GM18499 (cell line): ENCODE measurements around the gene LGR5.

ENCODE experiments used
- ATAC-seq: cut with Tn5 transposase; IDR thresholded peaks from one replicate; pipeline ENCODE4 v1.9.1; 2021; ENCODE audit warnings: moderate number of reproducible peaks; ENCODE audit not compliant: insufficient read depth, unreplicated experiment

The LGR5 gene

GRCh38 chr12:71587012-71587411 lies 147.4 kb downstream of the LGR5 start:
- no peak for ATAC-seq

- no peak for ATAC-seq
These were observed 149.9 kb downstream of the LGR5 start for GRCh38 chr12:71589478-71589881.

GRCh38 chr12:71591601-71592000 lies 152.0 kb downstream of the LGR5 start:
- no peak for ATAC-seq

- no peak for ATAC-seq
These were observed 153.2 kb downstream of the LGR5 start for GRCh38 chr12:71592841-71593240.

GRCh38 chr12:71594214-71594948 lies 154.8 kb downstream of the LGR5 start:
- no peak for ATAC-seq

GRCh38 chr12:71599210-71599609 lies 159.6 kb downstream of the LGR5 start:
- ATAC-seq = no peak

- ATAC-seq = no peak
These were observed 161.9 kb downstream of the LGR5 start for GRCh38 chr12:71601546-71601945.

GRCh38 chr12:71602761-71603577 lies 163.4 kb downstream of the LGR5 start:
- ATAC-seq = no peak

GRCh38 chr12:71605039-71605438 lies 165.4 kb downstream of the LGR5 start:
- ATAC-seq = no peak

- no peak for ATAC-seq
These were observed 168.1 kb downstream of the LGR5 start for GRCh38 chr12:71607494-71608330.

GRCh38 chr12:71610031-71610795 lies 170.6 kb downstream of the LGR5 start:
- ATAC-seq = no peak

GRCh38 chr12:71621938-71622337 lies 182.3 kb downstream of the LGR5 start:
- ATAC-seq = no peak

- no peak for ATAC-seq
These were observed 185.9 kb downstream of the LGR5 start for GRCh38 chr12:71625476-71625875.

- ATAC-seq = no peak
These were observed 186.5 kb downstream of the LGR5 start for GRCh38 chr12:71626098-71626497.

GRCh38 chr12:71626768-71627167 lies 187.2 kb downstream of the LGR5 start:
- no peak for ATAC-seq

GRCh38 chr12:71627438-71628002 lies 187.9 kb downstream of the LGR5 start:
- no peak for ATAC-seq
